ENCODE results near the gene ZNF606.

DNA sequence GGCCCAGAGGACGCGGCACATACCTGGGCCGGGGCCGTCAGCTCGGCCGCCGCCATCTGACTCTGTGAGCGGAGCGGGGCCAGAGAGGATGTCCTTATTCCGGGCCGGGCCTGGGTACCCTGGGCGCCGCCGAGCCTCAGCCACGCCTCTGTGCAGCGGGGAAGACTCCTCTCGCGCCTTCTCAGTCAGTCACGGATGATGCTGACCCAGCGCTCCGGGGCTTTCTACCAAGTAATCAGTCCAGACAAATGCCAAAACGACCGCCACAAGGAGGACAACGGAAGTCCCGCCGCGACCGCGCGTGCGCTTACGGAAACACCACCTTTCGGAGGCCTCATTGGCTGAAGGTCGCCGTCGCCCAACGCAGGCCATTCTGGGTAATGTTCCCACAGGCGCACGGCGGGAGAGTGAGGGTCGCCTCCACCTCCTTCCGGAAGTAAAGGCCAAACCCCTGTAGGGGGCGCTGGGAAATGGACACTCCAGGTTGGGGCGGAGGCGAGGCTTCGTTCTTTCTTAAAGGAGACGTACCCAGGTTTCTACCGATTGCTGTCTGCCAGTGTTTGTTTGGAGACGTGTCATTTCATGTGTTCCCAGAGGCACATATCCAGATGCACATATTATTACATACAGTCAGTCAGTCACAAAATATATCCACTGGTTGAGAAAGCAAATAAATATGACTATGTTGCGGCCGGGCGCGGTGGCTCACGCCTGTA lies 55.0 kb downstream of the ZNF606 start, which contains the start of gene ZNF256:
- TF ChIP-seq, protein P1, sequence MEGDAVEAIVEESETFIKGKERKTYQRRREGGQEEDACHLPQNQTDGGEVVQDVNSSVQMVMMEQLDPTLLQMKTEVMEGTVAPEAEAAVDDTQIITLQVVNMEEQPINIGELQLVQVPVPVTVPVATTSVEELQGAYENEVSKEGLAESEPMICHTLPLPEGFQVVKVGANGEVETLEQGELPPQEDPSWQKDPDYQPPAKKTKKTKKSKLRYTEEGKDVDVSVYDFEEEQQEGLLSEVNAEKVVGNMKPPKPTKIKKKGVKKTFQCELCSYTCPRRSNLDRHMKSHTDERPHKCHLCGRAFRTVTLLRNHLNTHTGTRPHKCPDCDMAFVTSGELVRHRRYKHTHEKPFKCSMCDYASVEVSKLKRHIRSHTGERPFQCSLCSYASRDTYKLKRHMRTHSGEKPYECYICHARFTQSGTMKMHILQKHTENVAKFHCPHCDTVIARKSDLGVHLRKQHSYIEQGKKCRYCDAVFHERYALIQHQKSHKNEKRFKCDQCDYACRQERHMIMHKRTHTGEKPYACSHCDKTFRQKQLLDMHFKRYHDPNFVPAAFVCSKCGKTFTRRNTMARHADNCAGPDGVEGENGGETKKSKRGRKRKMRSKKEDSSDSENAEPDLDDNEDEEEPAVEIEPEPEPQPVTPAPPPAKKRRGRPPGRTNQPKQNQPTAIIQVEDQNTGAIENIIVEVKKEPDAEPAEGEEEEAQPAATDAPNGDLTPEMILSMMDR (IDR thresholded peaks at IDR 0.05; ENCODE audit: low read length), result no peak
- TF ChIP-seq EZH2 (optimal IDR thresholded peaks at IDR 0.05; ENCODE audit: low read depth, low read length) (no peak), EZH2phosphoT487 (IDR thresholded peaks at IDR 0.05; ENCODE audit: low read length) (no peak)

Measured in MM.1S (cell line).